Sigmoid colon (tissue), 7 donors: ENCODE measurements around the gene KCNIP4. TPM values are rescaled to one million over a fixed set of nuclear protein-coding genes. Genes with fewer than 3 reads are reported as not detected.

Source experiments
- DNase-seq: peaks from one replicate; pipeline ENCODE4 v3.0.0-alpha.2; 2019
- H3K27ac ChIP-seq, 4 donors: fragments of 200-600 bp; sonication (generic); one replicate each; pipeline ENCODE4 v1.5.1; 2016 to 2019; ENCODE audit warnings: mild to moderate bottlenecking in 1 of 4
- H3K27me3 ChIP-seq, 3 donors: fragments of 200-600 bp; sonication (generic); one replicate each; pipeline ENCODE4 v1.5.1; 2019; ENCODE audit warnings: mild to moderate bottlenecking in 1 of 3
- H3K36me3 ChIP-seq, 4 donors: fragments of 200-600 bp; sonication (generic); one replicate each; pipeline ENCODE4 v1.5.1; 2016 to 2019
- H3K4me1 ChIP-seq, 4 donors: fragments of 200-600 bp; sonication (generic); one replicate each; pipeline ENCODE4 v1.5.1; 2017 to 2019
- H3K4me3 ChIP-seq, 4 donors: fragments of 200-600 bp; sonication (generic); one replicate each; pipeline ENCODE4 v1.5.1; 2017 to 2019; ENCODE audit warnings: mild to moderate bottlenecking in 2 of 4, moderate library complexity in 1 of 4
- H3K9me3 ChIP-seq, 4 donors: fragments of 200-600 bp in 3 of 4; sonication (generic) in 3 of 4; one replicate each; pipeline versions ENCODE4 v1.5.1 to v1.6.1; 2013 to 2019
- EP300 ChIP-seq, 4 donors: sonication (generic); formaldehyde crosslinking; IDR thresholded peaks; one replicate each; pipeline ENCODE4 v1.6.1; 2017; ENCODE audit warnings: antibody characterized with exemption in 4 of 4
- POLR2A ChIP-seq, 2 donors: fragments of 450-650 bp; IDR thresholded peaks; one replicate each; pipeline ENCODE4 v1.6.1; 2016; ENCODE audit warnings: antibody characterized with exemption in 2 of 2, mild to moderate bottlenecking in 2 of 2, moderate library complexity in 2 of 2
- POLR2AphosphoS5 ChIP-seq, 4 donors: sonication (generic); formaldehyde crosslinking; IDR thresholded peaks; one replicate each; pipeline ENCODE4 v1.6.1; 2017; ENCODE audit warnings: antibody characterized with exemption in 4 of 4
- whole genome bisulfite sequencing, 2 donors: extraction: QIAGEN DNeasy Blood & Tissue Kit; methylation state at CpG; one replicate each; pipeline ENCODE4 v1.1.7; 2013; 5-methylcytosine and 5-hydroxymethylcytosine counted together
- intact Hi-C: fragments of 100-400 bp; cut with DNase I; formaldehyde crosslinking; loops from one replicate; pipeline ENCODE4 v1.15.1; 2023
- polyA plus RNA-seq, 3 donors: library from polyadenylated mRNA; stranded (reverse); fragments of 200-250 nt; gene quantifications; one replicate each; pipeline ENCODE4 v1.2.3, GENCODE V29; 2013
- total RNA-seq, 4 donors: library from RNA; depleted of rRNA; stranded (reverse); fragments of >200 nt; gene quantifications; one replicate each; pipeline ENCODE4 v1.1.0, GENCODE V29; 2016
- TF ChIP-seq, protein P1 (sequence below), 4 experiments: fragments of 450-650 bp in 3 of 4; fragments of 200-600 bp in 1 of 4; IDR thresholded peaks; one replicate each; pipeline ENCODE4 v1.5.1; 2016 to 2019; ENCODE audit warnings: antibody characterized with exemption in 4 of 4, mild to moderate bottlenecking in 3 of 4, moderate library complexity in 2 of 4
- donor health status: healthy with polysubstance abuse.
- donor health status: Bipolar disorder and iron deficiency.
- donor health status: healthy.

KCNIP4 gene
- total and polyA plus RNA-seq, 7 donors = 0.60 to 28.5 (median 14.0) TPM; not detected in 1

DNA sequence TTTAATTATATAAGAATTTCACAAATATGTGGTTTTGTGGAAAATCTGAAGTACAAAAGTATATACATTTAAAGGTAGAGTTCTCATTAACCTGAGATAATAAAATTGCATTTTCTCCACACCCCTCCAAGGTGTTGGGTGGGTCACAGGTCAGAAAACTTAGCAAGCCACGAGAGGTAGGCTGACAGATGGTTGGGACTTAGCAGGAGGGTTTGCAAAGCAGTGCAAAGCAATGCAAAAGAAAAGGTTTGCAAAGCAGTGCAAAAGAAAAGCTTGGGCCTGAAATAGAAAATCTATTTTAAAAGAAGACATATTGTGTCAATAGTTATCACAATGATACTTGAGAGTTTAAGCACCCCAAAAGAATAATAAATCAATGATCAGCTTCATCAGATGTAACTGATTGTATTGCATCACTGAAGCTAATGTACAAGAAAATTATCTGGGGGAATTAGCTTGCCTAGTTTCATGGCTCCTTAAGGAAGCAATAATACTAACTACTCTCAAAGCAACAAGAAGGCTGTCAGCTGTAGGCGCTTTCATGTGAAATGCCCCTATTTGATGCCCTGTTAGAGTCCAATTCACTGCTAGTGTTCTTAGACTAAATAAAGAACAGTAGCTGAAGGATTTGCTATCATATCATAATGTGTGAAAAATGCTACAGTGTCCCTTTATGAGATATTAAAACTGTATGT is 319.5 kb downstream of the KCNIP4 start:
- DNase-seq = no peak
- no peaks in the 10 kb centered on the region for H3K4me1 ChIP-seq
- TF ChIP-seq POLR2A (IDR thresholded peaks at IDR 0.05) = no peak
- TF ChIP-seq EP300 (IDR thresholded peaks at IDR 0.05) = no peak
- no peak for TF ChIP-seq POLR2AphosphoS5 (IDR thresholded peaks at IDR 0.05)
- TF ChIP-seq, protein P1, sequence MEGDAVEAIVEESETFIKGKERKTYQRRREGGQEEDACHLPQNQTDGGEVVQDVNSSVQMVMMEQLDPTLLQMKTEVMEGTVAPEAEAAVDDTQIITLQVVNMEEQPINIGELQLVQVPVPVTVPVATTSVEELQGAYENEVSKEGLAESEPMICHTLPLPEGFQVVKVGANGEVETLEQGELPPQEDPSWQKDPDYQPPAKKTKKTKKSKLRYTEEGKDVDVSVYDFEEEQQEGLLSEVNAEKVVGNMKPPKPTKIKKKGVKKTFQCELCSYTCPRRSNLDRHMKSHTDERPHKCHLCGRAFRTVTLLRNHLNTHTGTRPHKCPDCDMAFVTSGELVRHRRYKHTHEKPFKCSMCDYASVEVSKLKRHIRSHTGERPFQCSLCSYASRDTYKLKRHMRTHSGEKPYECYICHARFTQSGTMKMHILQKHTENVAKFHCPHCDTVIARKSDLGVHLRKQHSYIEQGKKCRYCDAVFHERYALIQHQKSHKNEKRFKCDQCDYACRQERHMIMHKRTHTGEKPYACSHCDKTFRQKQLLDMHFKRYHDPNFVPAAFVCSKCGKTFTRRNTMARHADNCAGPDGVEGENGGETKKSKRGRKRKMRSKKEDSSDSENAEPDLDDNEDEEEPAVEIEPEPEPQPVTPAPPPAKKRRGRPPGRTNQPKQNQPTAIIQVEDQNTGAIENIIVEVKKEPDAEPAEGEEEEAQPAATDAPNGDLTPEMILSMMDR (IDR thresholded peaks at IDR 0.05) = no peak
- no peaks in the 10 kb centered on the region for H3K9me3 ChIP-seq
- no peak overlapping the region for H3K27ac ChIP-seq
- 14 to 18% methylated on average over 2 of the region's 2 CpGs for WGBS, 2 donors
- no peaks in the 10 kb centered on the region for H3K36me3 ChIP-seq
- no peak overlapping the region for H3K4me3 ChIP-seq
- no peaks in the 10 kb centered on the region for H3K27me3 ChIP-seq
- intact Hi-C loops = no loop called here

DNA sequence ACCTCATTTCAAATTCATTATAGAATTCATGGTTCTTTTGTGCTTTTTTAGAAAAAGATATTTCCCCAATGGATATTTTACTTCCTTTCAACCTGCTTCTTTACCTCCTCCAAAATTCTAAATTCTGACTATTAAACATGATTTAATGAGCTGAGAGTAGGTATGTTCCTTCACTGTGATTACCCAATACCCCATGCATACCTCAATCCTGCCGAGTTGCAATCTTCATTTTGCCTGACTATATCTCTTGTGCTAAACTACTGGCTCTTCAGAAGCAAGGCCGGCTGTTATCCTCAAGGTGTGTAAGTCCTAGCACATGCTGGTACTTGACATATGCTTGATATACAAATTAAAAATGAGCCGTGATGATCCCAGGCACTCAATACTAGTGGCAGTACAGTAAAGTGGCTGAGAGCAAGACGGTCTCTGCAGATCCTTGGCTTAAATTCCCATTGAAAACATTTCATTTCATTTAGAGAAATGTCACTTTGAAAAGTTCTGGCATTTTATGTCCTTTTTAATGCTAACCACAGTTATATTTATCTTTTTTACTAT is 320.4 kb downstream of the KCNIP4 start:
- TF ChIP-seq EP300 (IDR thresholded peaks at IDR 0.05) = no peak
- no peak overlapping the region for H3K4me3 ChIP-seq
- no peaks in the 10 kb centered on the region for H3K4me1 ChIP-seq
- intact Hi-C loops = no loop called here
- H3K27ac ChIP-seq = no peak overlapping the region
- 87 to 90% methylated on average over 4 of the region's 4 CpGs for WGBS, 2 donors
- no peaks in the 10 kb centered on the region for H3K27me3 ChIP-seq
- no peaks in the 10 kb centered on the region for H3K9me3 ChIP-seq
- H3K36me3 ChIP-seq = no peaks in the 10 kb centered on the region
- DNase-seq = no peak

DNA sequence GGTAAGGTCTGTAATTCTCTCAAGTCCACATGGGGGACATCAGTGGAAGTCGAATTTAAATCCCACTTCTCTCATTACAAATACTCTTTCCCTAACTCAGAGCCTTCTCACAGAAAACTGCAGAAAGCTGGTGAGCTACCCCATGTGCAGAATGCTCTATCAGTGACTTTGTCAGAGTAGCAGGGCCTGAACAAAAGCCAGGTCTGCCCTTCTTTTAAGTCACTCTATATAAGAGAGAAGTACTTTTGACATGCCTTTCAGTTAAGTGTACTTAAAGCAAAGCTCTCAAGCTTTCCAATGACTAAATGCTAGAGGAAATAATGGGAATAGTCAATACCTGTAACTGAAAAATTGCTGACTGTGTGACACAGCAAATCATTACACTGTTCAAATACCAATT is 323.1 kb downstream of the KCNIP4 start:
- Histone ChIP-seq H3K27ac (no peak overlapping the region), H3K27me3 (no peaks in the 10 kb centered on the region), H3K9me3 (no peaks in the 10 kb centered on the region), H3K4me1 (no peaks in the 10 kb centered on the region), H3K4me3 (no peak overlapping the region), H3K36me3 (no peaks in the 10 kb centered on the region)
- TF ChIP-seq, protein P1 (IDR thresholded peaks at IDR 0.05) = no peak
- TF ChIP-seq EP300 (IDR thresholded peaks at IDR 0.05) (no peak), POLR2AphosphoS5 (IDR thresholded peaks at IDR 0.05) (no peak), POLR2A (IDR thresholded peaks at IDR 0.05) (no peak)
- 43 to 73% methylated on average over 1 of the region's 1 CpG for WGBS, 2 donors
- intact Hi-C loops = no loop called here
- no peak for DNase-seq

DNA sequence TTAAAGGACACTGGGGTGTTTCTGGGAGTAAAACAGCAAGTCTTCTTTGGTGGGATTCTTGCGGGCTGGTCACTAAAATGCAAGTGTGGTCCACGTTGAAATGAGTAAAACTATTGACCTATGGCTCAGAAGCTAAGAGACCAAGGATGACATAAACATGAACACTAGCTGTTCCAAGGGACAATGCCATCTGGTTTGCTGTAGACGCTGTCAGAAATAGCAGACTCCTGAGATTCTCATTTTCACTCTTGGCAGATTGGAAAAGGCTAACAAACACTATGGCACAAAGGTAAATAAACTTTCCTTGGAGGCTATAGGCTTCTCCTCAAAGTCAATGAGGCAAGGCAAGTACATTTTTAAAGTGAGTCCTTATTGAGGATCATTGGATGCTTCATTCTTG is 343.6 kb downstream of the KCNIP4 start:
- H3K4me1 ChIP-seq = no peaks in the 10 kb centered on the region
- H3K27me3 ChIP-seq = no peaks in the 10 kb centered on the region
- H3K36me3 ChIP-seq = no peaks in the 10 kb centered on the region
- no peak for DNase-seq
- H3K27ac ChIP-seq = no peak overlapping the region
- TF ChIP-seq POLR2A (IDR thresholded peaks at IDR 0.05) (no peak), EP300 (IDR thresholded peaks at IDR 0.05) (no peak), POLR2AphosphoS5 (IDR thresholded peaks at IDR 0.05) (no peak)
- TF ChIP-seq, protein P1 (IDR thresholded peaks at IDR 0.05) = no peak
- intact Hi-C loops = no loop called here
- no peak overlapping the region for H3K4me3 ChIP-seq
- H3K9me3 ChIP-seq = no peaks in the 10 kb centered on the region
- WGBS, 2 donors = 68 to 76% methylated on average over 3 of the region's 3 CpGs

DNA sequence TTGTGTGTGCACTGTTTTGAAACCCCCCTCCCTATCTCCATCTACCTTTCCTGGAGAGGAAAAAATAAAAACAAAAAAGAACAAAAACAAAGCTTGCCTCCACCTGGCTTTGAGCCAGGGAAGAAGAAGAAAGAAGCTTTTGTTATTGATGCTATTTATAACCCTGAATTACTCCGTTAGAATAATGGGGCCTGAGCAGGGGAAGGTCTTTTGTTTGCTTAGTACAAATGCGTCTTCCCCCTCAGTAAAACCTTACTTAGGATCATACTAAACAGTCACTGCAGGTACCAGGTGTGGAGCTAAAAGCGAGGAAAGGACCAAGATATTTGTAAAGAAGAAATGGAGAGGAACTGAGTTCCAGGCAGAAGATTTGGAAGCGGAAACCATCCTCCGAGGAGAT is 352.1 kb downstream of the KCNIP4 start:
- H3K4me1 ChIP-seq = peaks cover 0 to 15% (median 4%) of the 10 kb centered on the region in 4 donors
- no peaks in the 10 kb centered on the region for H3K27me3 ChIP-seq
- no peak overlapping the region for H3K27ac ChIP-seq
- 52 to 59% methylated on average over 5 of the region's 5 CpGs for WGBS, 2 donors
- no peak overlapping the region for H3K4me3 ChIP-seq
- H3K36me3 ChIP-seq = no peaks in the 10 kb centered on the region
- TF ChIP-seq EP300 (IDR thresholded peaks at IDR 0.05) = no peak
- no peak for TF ChIP-seq POLR2A (IDR thresholded peaks at IDR 0.05)
- TF ChIP-seq, protein P1 (IDR thresholded peaks at IDR 0.05) = no peak
- no peak for TF ChIP-seq POLR2AphosphoS5 (IDR thresholded peaks at IDR 0.05)
- intact Hi-C loops = no loop called here
- no peaks in the 10 kb centered on the region for H3K9me3 ChIP-seq
- no peak for DNase-seq
